ENCODE data around the gene ST3GAL4. TPM values are rescaled to one million over a fixed set of nuclear protein-coding genes. Genes with fewer than 3 reads are reported as not detected.
A peak's percentile ranks its signal among the peaks of the same experiment; 100 is the strongest.

The ST3GAL4 gene
- total RNA-seq, 1 experiment from 2014 or later, result 13.6 TPM

DNA sequence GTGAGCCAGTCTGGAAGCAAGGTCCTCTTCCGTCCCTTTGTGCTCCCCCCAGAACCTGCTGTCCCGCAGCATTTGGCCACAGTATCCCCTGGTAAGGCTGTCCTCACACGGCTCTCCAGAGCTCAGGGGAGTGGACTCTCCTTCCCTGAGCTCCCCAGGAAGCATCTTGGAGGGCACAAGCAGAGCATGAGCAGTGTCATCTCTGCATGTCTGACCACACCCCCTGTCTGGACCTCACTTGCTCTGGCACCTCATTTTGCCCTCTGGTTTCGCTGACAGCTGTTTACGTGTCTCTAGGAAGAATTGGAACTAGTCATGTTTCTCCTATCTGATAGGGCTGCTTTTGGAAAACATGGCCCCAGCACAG lies 36.1 kb upstream of the ST3GAL4 start:
- H3K79me1 ChIP-seq (ENCODE audit: insufficient read depth, low read depth, low read length, poor library complexity, severe bottlenecking), result no peaks in the 10 kb centered on the region
- no peak overlapping the region for H2AK5ac ChIP-seq (ENCODE audit: insufficient read length, low read length)
- no peaks in the 10 kb centered on the region for H3K4me1 ChIP-seq (ENCODE audit: insufficient read depth, low read length)
- H4K8ac ChIP-seq (replicated peaks; ENCODE audit: insufficient read length, low read depth, low read length), result no peak overlapping the region
- no peak overlapping the region for H3K18ac ChIP-seq (ENCODE audit: insufficient read length, low read depth, low read length)
- H2BK20ac ChIP-seq (ENCODE audit: low read depth, low read length, poor library complexity, severe bottlenecking), result no peak overlapping the region
- no peak overlapping the region for H3K27ac ChIP-seq (ENCODE audit: insufficient read length, low read depth, low read length)
- no peak overlapping the region for H3K27ac Mint-ChIP-seq
- H2BK12ac ChIP-seq (ENCODE audit: insufficient read length, low read depth, low read length), result no peak overlapping the region
- peaks cover 5 to 18% (median 16%) of the 10 kb centered on the region in 3 experiments; a peak in 6 of 7 replicates for H3K36me3 Mint-ChIP-seq (ENCODE audit: insufficient read depth in 1 of 3, low read depth in 3 of 3)
- H2BK15ac ChIP-seq (ENCODE audit: low read depth, low read length), result no peak overlapping the region
- no peaks in the 10 kb centered on the region for H3K4me1 Mint-ChIP-seq
- H3K79me2 ChIP-seq (ENCODE audit: insufficient read depth, low read length), result no peaks in the 10 kb centered on the region
- WGBS (ENCODE audit: extremely low coverage, insufficient read length, low lambda C conversion rate), result no CpG with 5 or more reads among the region's 5 CpGs
- no peak overlapping the region for H3K9ac ChIP-seq (ENCODE audit: extremely low read depth, insufficient read length, low read length)
- H2BK5ac ChIP-seq (ENCODE audit: insufficient read length, low read length), result no peak overlapping the region
- no peak overlapping the region for H3K56ac ChIP-seq (ENCODE audit: insufficient read length, low read depth, low read length)
- peaks cover 2% of the 10 kb centered on the region for H4K20me1 ChIP-seq (ENCODE audit: control insufficient read depth, insufficient read depth, insufficient read length)
- no peak for DNase-seq
- H3K23me2 ChIP-seq (ENCODE audit: insufficient read length, low read depth, low read length, poor library complexity, severe bottlenecking), result no peaks in the 10 kb centered on the region
- peak overlapping the region in 1 of 2 experiments; percentile 21; a peak in 1 of 5 replicates for H3K4me3 Mint-ChIP-seq
- H3K14ac ChIP-seq (ENCODE audit: insufficient read depth, low read length), result no peak overlapping the region
- H2AFZ ChIP-seq (ENCODE audit: low read length), result no peak overlapping the region
- no peaks in the 10 kb centered on the region for H3K9me3 ChIP-seq (ENCODE audit: control insufficient read depth, low read depth, low read length)
- no peaks in the 10 kb centered on the region for H3K27me3 ChIP-seq (ENCODE audit: insufficient read depth, low read length)
- H2BK120ac ChIP-seq (ENCODE audit: low read depth, low read length, poor library complexity, severe bottlenecking), result no peak overlapping the region
- no peak overlapping the region for H3T11ph ChIP-seq (ENCODE audit: low read length)
- H3K4me2 ChIP-seq (ENCODE audit: insufficient read depth, insufficient read length, low read length), result no peak overlapping the region
- no peak overlapping the region for H3K23ac ChIP-seq (ENCODE audit: insufficient read length, low read depth, low read length)
- H4K91ac ChIP-seq (ENCODE audit: insufficient read length, low read depth, low read length), result no peak overlapping the region
- TF ChIP-seq, protein P1, sequence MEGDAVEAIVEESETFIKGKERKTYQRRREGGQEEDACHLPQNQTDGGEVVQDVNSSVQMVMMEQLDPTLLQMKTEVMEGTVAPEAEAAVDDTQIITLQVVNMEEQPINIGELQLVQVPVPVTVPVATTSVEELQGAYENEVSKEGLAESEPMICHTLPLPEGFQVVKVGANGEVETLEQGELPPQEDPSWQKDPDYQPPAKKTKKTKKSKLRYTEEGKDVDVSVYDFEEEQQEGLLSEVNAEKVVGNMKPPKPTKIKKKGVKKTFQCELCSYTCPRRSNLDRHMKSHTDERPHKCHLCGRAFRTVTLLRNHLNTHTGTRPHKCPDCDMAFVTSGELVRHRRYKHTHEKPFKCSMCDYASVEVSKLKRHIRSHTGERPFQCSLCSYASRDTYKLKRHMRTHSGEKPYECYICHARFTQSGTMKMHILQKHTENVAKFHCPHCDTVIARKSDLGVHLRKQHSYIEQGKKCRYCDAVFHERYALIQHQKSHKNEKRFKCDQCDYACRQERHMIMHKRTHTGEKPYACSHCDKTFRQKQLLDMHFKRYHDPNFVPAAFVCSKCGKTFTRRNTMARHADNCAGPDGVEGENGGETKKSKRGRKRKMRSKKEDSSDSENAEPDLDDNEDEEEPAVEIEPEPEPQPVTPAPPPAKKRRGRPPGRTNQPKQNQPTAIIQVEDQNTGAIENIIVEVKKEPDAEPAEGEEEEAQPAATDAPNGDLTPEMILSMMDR (conservative IDR thresholded peaks at IDR 0.05), result no peak
- H3K4ac ChIP-seq (ENCODE audit: low read depth, low read length), result no peak overlapping the region
- no peak overlapping the region for H4K5ac ChIP-seq (ENCODE audit: insufficient read length, low read depth, low read length)
- no peaks in the 10 kb centered on the region for H3K9me3 Mint-ChIP-seq
- no peaks in the 10 kb centered on the region; the same call in 1 of the 2 replicates for H3K27me3 Mint-ChIP-seq (ENCODE audit: low read depth)

All from H9 (cell line).